Loucy (cell line): ENCODE results near the gene RXRA.

Source experiments
- EZH2phosphoT487 ChIP-seq: fragments of 200-600 bp; IDR thresholded peaks from 2 replicates; pipeline ENCODE4 v1.6.1; 2018; ENCODE audit warnings: antibody characterized with exemption, mild to moderate bottlenecking, moderate library complexity, borderline replicate concordance
- TF ChIP-seq, protein P1 (sequence below): fragments of 200-600 bp; sonication (generic); conservative IDR thresholded peaks from 2 replicates; pipeline ENCODE4 v1.5.1; 2014; ENCODE audit warnings: mild to moderate bottlenecking, antibody characterized with exemption, low read length

DNA sequence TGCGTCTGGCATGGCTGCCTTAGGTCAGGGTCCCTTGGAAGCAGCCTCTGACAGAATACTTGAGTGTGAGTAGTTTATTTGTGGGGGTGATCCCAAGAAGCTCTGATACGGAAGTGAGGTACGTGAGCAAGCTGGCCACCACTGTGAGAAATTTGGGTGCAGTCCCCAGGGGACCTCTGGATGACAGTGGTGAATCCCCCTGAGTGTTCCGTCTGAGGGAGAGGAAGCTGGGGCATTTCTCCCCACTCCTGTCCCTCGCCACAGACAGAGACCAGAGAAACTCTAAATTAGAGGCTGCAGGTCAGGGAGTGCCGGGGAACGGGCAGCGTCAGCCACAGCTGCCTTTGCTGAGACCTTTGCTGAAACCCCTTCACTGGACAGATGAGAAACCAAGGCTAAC is 159.4 kb downstream of the RXRA start:
- TF ChIP-seq, protein P1, sequence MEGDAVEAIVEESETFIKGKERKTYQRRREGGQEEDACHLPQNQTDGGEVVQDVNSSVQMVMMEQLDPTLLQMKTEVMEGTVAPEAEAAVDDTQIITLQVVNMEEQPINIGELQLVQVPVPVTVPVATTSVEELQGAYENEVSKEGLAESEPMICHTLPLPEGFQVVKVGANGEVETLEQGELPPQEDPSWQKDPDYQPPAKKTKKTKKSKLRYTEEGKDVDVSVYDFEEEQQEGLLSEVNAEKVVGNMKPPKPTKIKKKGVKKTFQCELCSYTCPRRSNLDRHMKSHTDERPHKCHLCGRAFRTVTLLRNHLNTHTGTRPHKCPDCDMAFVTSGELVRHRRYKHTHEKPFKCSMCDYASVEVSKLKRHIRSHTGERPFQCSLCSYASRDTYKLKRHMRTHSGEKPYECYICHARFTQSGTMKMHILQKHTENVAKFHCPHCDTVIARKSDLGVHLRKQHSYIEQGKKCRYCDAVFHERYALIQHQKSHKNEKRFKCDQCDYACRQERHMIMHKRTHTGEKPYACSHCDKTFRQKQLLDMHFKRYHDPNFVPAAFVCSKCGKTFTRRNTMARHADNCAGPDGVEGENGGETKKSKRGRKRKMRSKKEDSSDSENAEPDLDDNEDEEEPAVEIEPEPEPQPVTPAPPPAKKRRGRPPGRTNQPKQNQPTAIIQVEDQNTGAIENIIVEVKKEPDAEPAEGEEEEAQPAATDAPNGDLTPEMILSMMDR: no peak
- no peak for TF ChIP-seq EZH2phosphoT487
